ENCODE measurements around the gene POC1A.

The POC1A gene

GRCh38 chr3:52110502-52110901 lies 43.7 kb downstream of the POC1A start:
- TF ChIP-seq MAX (IDR thresholded peaks at IDR 0.05) (no peak), EP300 (IDR thresholded peaks at IDR 0.05; ENCODE audit: borderline replicate concordance) (no peak), RAD21 (IDR thresholded peaks at IDR 0.05; ENCODE audit: low read depth) (no peak)

DNA sequence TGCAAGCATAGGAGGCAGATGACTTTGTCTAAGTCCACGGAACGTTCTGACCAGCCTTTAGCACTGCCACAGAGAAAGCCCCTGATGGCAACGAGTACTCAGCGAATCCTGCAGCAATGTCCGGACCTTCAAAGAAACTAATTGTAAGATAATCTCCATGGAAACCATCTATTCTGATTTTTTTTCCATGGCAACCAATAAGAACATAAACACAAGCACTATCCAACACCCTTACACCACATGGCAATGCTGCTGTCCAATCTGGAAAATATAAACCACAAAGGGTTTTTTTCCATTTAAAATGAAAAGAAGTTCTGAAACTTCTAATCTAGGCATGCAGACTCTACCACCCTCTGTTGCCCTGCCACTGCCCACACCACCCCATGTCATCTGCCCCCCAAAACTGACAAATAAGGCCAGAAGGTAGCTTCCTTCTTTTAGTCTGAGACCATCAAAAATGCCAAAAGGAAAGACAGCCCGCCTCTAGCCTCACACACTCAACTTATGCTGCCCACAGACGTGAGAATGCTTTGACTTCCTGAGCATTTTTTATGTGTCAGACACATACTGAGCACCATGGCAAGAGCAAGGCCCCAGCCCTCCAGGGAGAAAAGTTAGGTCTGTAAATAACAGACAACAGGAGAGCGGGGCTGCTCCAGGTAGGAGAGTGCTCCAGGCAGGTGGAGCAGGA lies 44.5 kb downstream of the POC1A start:
- TF ChIP-seq FOXM1 (IDR thresholded peaks at IDR 0.05; ENCODE audit: borderline replicate concordance, low read depth) (no peak), NFIC (IDR thresholded peaks at IDR 0.05) (no peak), YY1 (IDR thresholded peaks at IDR 0.05; ENCODE audit: low read depth) (no peak), TCF12 (IDR thresholded peaks at IDR 0.05; ENCODE audit: low read depth) (no peak)

GRCh38 chr3:52108302-52109232 lies 45.7 kb downstream of the POC1A start:
- TF ChIP-seq RAD21 (IDR thresholded peaks at IDR 0.05; ENCODE audit: low read depth) = no peak
- no peak for TF ChIP-seq TEAD4 (IDR thresholded peaks at IDR 0.05)
- TF ChIP-seq MAX (IDR thresholded peaks at IDR 0.05) = no peak
- TF ChIP-seq, protein P1, sequence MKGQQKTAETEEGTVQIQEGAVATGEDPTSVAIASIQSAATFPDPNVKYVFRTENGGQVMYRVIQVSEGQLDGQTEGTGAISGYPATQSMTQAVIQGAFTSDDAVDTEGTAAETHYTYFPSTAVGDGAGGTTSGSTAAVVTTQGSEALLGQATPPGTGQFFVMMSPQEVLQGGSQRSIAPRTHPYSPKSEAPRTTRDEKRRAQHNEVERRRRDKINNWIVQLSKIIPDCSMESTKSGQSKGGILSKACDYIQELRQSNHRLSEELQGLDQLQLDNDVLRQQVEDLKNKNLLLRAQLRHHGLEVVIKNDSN (IDR thresholded peaks at IDR 0.05) = no peak
- no peak for TF ChIP-seq ZBTB7A (IDR thresholded peaks at IDR 0.05; ENCODE audit: low read depth)
- TF ChIP-seq EP300 (IDR thresholded peaks at IDR 0.05; ENCODE audit: borderline replicate concordance) = no peak
- no peak for TF ChIP-seq REST (IDR thresholded peaks at IDR 0.05; ENCODE audit: low read depth)
- TF ChIP-seq FOXM1 (IDR thresholded peaks at IDR 0.05; ENCODE audit: borderline replicate concordance, low read depth) = no peak
- no peak for TF ChIP-seq TCF12 (IDR thresholded peaks at IDR 0.05; ENCODE audit: low read depth)
- TF ChIP-seq CEBPB (IDR thresholded peaks at IDR 0.05) = no peak
- TF ChIP-seq TAF1 (IDR thresholded peaks at IDR 0.05; ENCODE audit: low read depth) = no peak
- TF ChIP-seq YY1 (IDR thresholded peaks at IDR 0.05; ENCODE audit: low read depth) = no peak
- no peak for TF ChIP-seq NFIC (IDR thresholded peaks at IDR 0.05)
- no peak for TF ChIP-seq CREB1 (IDR thresholded peaks at IDR 0.05; ENCODE audit: low read depth)
- TF ChIP-seq EGR1 (IDR thresholded peaks at IDR 0.05) = no peak

DNA sequence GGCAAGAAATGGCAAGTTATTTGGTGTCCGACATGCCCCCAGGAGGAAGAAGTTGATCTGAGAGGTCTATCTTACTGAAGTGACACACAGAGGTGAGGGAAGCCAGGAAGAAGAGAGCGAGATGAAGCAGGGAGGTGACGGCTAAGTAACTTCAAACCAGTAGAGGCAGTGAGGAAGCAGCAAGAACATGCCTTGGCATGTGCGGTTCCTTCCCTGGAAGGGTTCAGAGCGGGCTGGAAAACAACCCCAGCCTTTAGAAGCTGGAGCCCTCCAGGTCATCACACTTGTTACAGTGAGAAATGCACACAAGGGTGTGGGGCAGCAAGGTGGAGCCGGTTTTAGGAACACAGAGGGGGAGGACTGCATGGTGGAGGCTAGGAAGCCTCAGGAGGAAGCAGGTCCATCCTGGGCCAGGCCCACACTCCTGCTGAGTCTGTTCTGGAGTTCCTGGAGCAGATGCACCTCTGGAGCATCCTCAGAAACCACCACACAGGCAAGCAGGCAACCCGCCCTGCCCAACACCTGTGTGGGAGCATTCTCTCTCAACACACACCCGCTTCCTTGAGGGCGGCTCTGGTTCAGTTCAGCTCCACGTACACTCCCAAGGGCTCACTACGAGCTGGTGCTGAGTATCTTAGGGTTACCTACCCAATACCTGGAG lies 47.1 kb downstream of the POC1A start:
- TF ChIP-seq REST (IDR thresholded peaks at IDR 0.05; ENCODE audit: low read depth) (no peak), NFIC (IDR thresholded peaks at IDR 0.05) (no peak), YY1 (IDR thresholded peaks at IDR 0.05; ENCODE audit: low read depth) (no peak), TEAD4 (IDR thresholded peaks at IDR 0.05) (no peak), TAF1 (IDR thresholded peaks at IDR 0.05; ENCODE audit: low read depth) (no peak), EGR1 (IDR thresholded peaks at IDR 0.05) (no peak), CEBPB (IDR thresholded peaks at IDR 0.05) (no peak), CREB1 (IDR thresholded peaks at IDR 0.05; ENCODE audit: low read depth) (no peak), TCF12 (IDR thresholded peaks at IDR 0.05; ENCODE audit: low read depth) (no peak), EP300 (IDR thresholded peaks at IDR 0.05; ENCODE audit: borderline replicate concordance) (no peak), ZBTB7A (IDR thresholded peaks at IDR 0.05; ENCODE audit: low read depth) (no peak), RAD21 (IDR thresholded peaks at IDR 0.05; ENCODE audit: low read depth) (no peak), FOXM1 (IDR thresholded peaks at IDR 0.05; ENCODE audit: borderline replicate concordance, low read depth) (no peak), MAX (IDR thresholded peaks at IDR 0.05) (no peak)
- TF ChIP-seq, protein P1 (IDR thresholded peaks at IDR 0.05) = no peak

All from Ishikawa (cell line).